Neuronal stem cell (in vitro differentiated cells): Measurements from ENCODE around the gene KMT5C.
A peak's percentile ranks its signal among the peaks of the same experiment; 100 is the strongest.

Experiments
- DNase-seq: peaks from one replicate; pipeline ENCODE4 v3.0.0-alpha.2; 2013; ENCODE audit warnings: low spot score
- H2AFZ ChIP-seq: one replicate; pipeline ENCODE4 v1.6.1; 2013; ENCODE audit warnings: mild to moderate bottlenecking, low read length, inconsistent platforms
- H2AK5ac ChIP-seq: 2 replicates; pipeline ENCODE4 v1.6.1; 2013; ENCODE audit warnings: low read depth, mild to moderate bottlenecking, inconsistent platforms, low read length, moderate library complexity, mixed read lengths
- H2BK120ac ChIP-seq: 2 replicates; pipeline ENCODE4 v1.6.1; 2013; ENCODE audit warnings: low read depth, mild to moderate bottlenecking, inconsistent platforms, low read length, moderate library complexity, mixed read lengths
- H2BK12ac ChIP-seq: one replicate; pipeline ENCODE4 v1.6.1; 2013; ENCODE audit warnings: low read length, inconsistent platforms
- H2BK15ac ChIP-seq: 2 replicates; pipeline ENCODE4 v1.6.1; 2013; ENCODE audit warnings: mild to moderate bottlenecking, low read length, inconsistent platforms, mixed read lengths
- H2BK5ac ChIP-seq: one replicate; pipeline ENCODE4 v1.6.1; 2013; ENCODE audit warnings: inconsistent platforms, mild to moderate bottlenecking, low read length, moderate library complexity
- H3K14ac ChIP-seq: one replicate; pipeline ENCODE4 v1.6.1; 2013; ENCODE audit warnings: low read length, inconsistent platforms
- H3K18ac ChIP-seq: 2 replicates; pipeline ENCODE4 v1.6.1; 2013; ENCODE audit warnings: low read length, inconsistent platforms
- H3K23ac ChIP-seq: 2 replicates; pipeline ENCODE4 v1.6.1; 2013; ENCODE audit warnings: low read depth, mild to moderate bottlenecking, mixed read lengths, low read length, inconsistent platforms; ENCODE audit not compliant: poor library complexity
- H3K27ac ChIP-seq: replicated peaks from 3 replicates; pipeline ENCODE4 v1.5.1; 2013; ENCODE audit warnings: low read length, inconsistent platforms
- H3K27me3 ChIP-seq, 3 experiments: 2 replicates each; pipeline ENCODE4 v1.6.1; 2013; ENCODE audit warnings: low read length in 3 of 3, mild to moderate bottlenecking in 2 of 3, inconsistent platforms in 1 of 3, low read depth in 1 of 3, mixed read lengths in 1 of 3, moderate library complexity in 1 of 3; ENCODE audit not compliant: control insufficient read depth in 3 of 3, insufficient read depth in 3 of 3
- H3K36me3 ChIP-seq, 2 donors: replicated peaks in 1 of 2; 2 replicates each; pipeline ENCODE4 v1.6.1; 2013; ENCODE audit warnings: low read length in 2 of 2; ENCODE audit not compliant: control insufficient read depth in 2 of 2, insufficient read depth in 2 of 2
- H3K4ac ChIP-seq: 2 replicates; pipeline ENCODE4 v1.6.1; 2013; ENCODE audit warnings: inconsistent platforms, mild to moderate bottlenecking, low read length, moderate library complexity
- H3K4me1 ChIP-seq, 2 donors: 1 replicate in 1 of 2; 2 replicates in 1 of 2; pipeline ENCODE4 v1.6.1; 2013; ENCODE audit warnings: low read length in 2 of 2, low read depth in 1 of 2; ENCODE audit not compliant: control insufficient read depth in 2 of 2, insufficient read depth in 1 of 2
- H3K4me2 ChIP-seq: one replicate; pipeline ENCODE4 v1.6.1; 2013; ENCODE audit warnings: mild to moderate bottlenecking, low read length, inconsistent platforms; ENCODE audit not compliant: insufficient read depth, poor library complexity, severe bottlenecking
- H3K4me3 ChIP-seq, 2 donors: 2 replicates each; pipeline ENCODE4 v1.5.1; 2013; ENCODE audit warnings: low read length in 2 of 2, mild to moderate bottlenecking in 2 of 2, inconsistent platforms in 1 of 2, moderate library complexity in 1 of 2
- H3K79me1 ChIP-seq: one replicate; pipeline ENCODE4 v1.6.1; 2013; ENCODE audit warnings: low read depth, mild to moderate bottlenecking, inconsistent platforms, low read length, moderate library complexity
- H3K9ac ChIP-seq: one replicate; pipeline ENCODE4 v1.6.1; 2013; ENCODE audit warnings: mild to moderate bottlenecking, low read depth, low read length, inconsistent platforms; ENCODE audit not compliant: poor library complexity
- H3K9me3 ChIP-seq, 2 donors: replicated peaks in 1 of 2; 2 replicates each; pipeline versions ENCODE3 to v1.6.1; 2013; ENCODE audit warnings: low read length in 2 of 2, mild to moderate bottlenecking in 2 of 2, inconsistent platforms in 1 of 2, low read depth in 1 of 2, mixed read lengths in 1 of 2, moderate library complexity in 1 of 2; ENCODE audit not compliant: control insufficient read depth in 2 of 2, insufficient read depth in 1 of 2
- H4K8ac ChIP-seq: one replicate; pipeline ENCODE4 v1.6.1; 2013; ENCODE audit warnings: low read depth, mild to moderate bottlenecking, inconsistent platforms, low read length, moderate library complexity
- H4K91ac ChIP-seq: one replicate; pipeline ENCODE4 v1.6.1; 2013; ENCODE audit warnings: low read length, low read depth, mild to moderate bottlenecking, inconsistent platforms; ENCODE audit not compliant: poor library complexity
- WGBS, 2 donors: extraction: QIAGEN DNeasy Blood & Tissue Kit; methylation state at CpG; one replicate each; pipeline ENCODE4 v1.1.7; 2013; ENCODE audit warnings: missing lambda C conversion rate in 2 of 2, mixed read lengths in 1 of 2; ENCODE audit not compliant: insufficient read length in 2 of 2, insufficient replicate concordance in 1 of 2; ENCODE audit errors: extremely low coverage in 2 of 2; 5-methylcytosine and 5-hydroxymethylcytosine counted together

Gene KMT5C

DNA sequence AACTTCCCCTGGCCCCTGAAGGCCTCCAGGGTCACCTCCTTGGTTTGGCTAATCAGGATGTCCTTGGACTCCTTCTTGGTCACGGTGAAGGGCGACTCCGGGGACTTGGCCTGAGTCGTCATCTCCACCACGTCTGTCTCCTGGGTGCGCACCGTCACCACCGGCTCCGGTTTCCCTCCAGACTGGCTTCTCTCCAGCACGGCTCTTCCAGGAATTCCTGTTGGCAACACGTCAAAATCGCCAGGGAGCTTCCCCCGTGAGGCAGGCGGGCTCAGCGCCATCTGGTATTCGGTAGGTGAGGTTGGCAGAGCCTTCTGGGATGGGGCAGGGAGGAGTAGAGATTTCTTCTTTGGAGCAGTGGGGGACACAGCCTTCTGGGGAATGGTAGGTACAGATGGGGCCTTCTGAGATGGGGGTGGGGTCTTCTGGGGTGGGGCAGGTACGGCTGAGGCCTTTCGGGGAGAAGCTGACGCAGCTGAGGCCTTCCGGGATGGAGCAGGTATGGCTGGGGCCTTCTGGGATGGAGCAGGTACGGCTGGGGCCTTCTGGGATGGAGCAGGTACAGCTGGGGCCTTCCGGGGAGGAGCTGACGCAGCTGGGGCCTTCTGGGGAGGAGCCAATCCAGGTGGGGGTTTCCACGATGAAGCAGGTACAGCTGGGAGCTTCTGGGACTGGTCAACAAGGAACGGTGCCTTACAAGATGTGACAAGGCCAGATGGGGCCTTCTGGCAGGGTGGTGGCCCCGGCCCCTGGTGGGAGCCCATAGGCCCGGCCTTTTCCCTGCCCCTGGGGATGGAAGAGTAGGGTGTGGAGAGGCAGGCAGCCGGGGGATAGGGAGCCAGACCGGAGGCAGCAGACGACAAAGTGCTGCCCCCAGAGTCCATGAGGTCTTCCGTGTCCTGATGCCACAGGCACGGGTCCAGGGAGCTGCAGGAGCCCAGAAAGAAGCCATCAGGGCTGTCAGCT is 19.6 kb downstream of the KMT5C start:
- Histone ChIP-seq H3K4me3 (no peak overlapping the region), H3K27ac (no peak overlapping the region), H3K14ac (no peak overlapping the region), H4K91ac (no peak overlapping the region), H4K8ac (no peak overlapping the region), H3K9ac (no peak overlapping the region), H2BK120ac (no peak overlapping the region), H2BK15ac (peak overlapping the region; percentile 62), H3K23ac (no peak overlapping the region), H2BK5ac (peak overlapping the region; percentile 13), H3K27me3 (peaks cover 6 to 36% (median 25%) of the 10 kb centered on the region in 3 experiments), H2AK5ac (peak overlapping the region; percentile 90), H3K4me2 (no peak overlapping the region), H2AFZ (no peak overlapping the region), H3K79me1 (no peaks in the 10 kb centered on the region), H3K9me3 (no peaks in the 10 kb centered on the region), H3K4ac (no peak overlapping the region), H3K18ac (peak overlapping the region; percentile 71), H3K4me1 (peaks cover 8 to 11% of the 10 kb centered on the region in 2 donors), H3K36me3 (no peaks in the 10 kb centered on the region), H2BK12ac (peak overlapping the region; percentile 4)
- DNase-seq: no peak
- WGBS, 2 donors: no CpG with 5 or more reads among the region's 32 CpGs

DNA sequence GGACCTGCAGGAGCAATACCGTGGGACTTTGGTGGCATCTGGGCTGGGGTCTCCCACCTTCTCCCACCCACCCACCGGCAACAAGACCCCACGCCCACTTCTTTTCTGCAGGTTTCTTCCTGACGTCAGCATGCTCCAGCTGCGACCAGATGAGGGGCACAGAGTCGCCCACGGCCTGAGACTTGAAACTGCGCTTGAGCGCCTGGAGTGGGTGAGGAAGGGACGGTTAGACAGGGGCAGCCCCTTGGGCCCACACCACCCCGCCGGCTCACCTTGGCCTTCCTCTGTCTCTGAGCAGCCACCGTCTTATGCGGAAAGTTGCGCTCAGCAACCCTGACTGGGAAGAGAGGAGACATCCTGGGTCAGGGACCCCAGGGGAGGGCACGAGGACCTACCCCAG is 21.2 kb downstream of the KMT5C start:
- no peaks in the 10 kb centered on the region for H3K79me1 ChIP-seq
- H2BK5ac ChIP-seq: peak overlapping the region; percentile 78
- no peak overlapping the region for H4K8ac ChIP-seq
- H3K18ac ChIP-seq: peak overlapping the region; percentile 28
- H2AK5ac ChIP-seq: peak overlapping the region; percentile 84
- H3K9ac ChIP-seq: no peak overlapping the region
- WGBS, 2 donors: no CpG with 5 or more reads among the region's 16 CpGs
- H3K27ac ChIP-seq: no peak overlapping the region
- H2BK12ac ChIP-seq: no peak overlapping the region
- no peak for DNase-seq
- peaks cover 0 to 24% (median 10%) of the 10 kb centered on the region in 3 experiments for H3K27me3 ChIP-seq
- H2BK15ac ChIP-seq: peak overlapping the region; percentile 9
- no peak overlapping the region for H3K14ac ChIP-seq
- peak overlapping the region; percentile 60 for H3K23ac ChIP-seq
- no peaks in the 10 kb centered on the region for H3K36me3 ChIP-seq
- H3K4me1 ChIP-seq: peaks cover 7 to 11% of the 10 kb centered on the region in 2 donors
- H3K4me3 ChIP-seq: no peak overlapping the region
- H4K91ac ChIP-seq: no peak overlapping the region
- H2BK120ac ChIP-seq: no peak overlapping the region
- H3K4me2 ChIP-seq: no peak overlapping the region
- no peaks in the 10 kb centered on the region for H3K9me3 ChIP-seq
- H3K4ac ChIP-seq: no peak overlapping the region
- H2AFZ ChIP-seq: no peak overlapping the region

- Histone ChIP-seq H2BK5ac (peak overlapping the region; percentile 5), H3K4me1 (peaks cover 7 to 11% of the 10 kb centered on the region in 2 donors), H3K4me3 (no peak overlapping the region), H2BK12ac (peak overlapping the region; percentile 95), H3K36me3 (no peaks in the 10 kb centered on the region), H3K4me2 (no peak overlapping the region), H3K79me1 (no peaks in the 10 kb centered on the region), H4K8ac (peak overlapping the region; percentile 7), H3K23ac (peak overlapping the region; percentile 35), H2AFZ (peak overlapping the region; percentile 80), H3K9me3 (no peaks in the 10 kb centered on the region), H2BK15ac (peak overlapping the region; percentile 100), H3K18ac (peak overlapping the region; percentile 97), H3K14ac (peak overlapping the region; percentile 25), H4K91ac (no peak overlapping the region), H2AK5ac (peak overlapping the region; percentile 90), H3K27ac (no peak overlapping the region), H3K9ac (peak overlapping the region; percentile 44), H3K27me3 (peaks cover 0 to 9% (median 1%) of the 10 kb centered on the region in 3 experiments), H3K4ac (peak overlapping the region; percentile 38), H2BK120ac (peak overlapping the region; percentile 91)
- no peak for DNase-seq
- WGBS, 2 donors: no CpG with 5 or more reads among the region's 38 CpGs
Observed at GRCh38 chr19:55362174-55362989, 22.7 kb downstream of the KMT5C start.
